Parathyroid adenoma (tissue), 2 donors: ENCODE results near the gene SLC25A21.

Experiments
- H2AFZ ChIP-seq: fragments of 300-600 bp; sonication (generic); one replicate; pipeline ENCODE4 v1.7.0; 2017; ENCODE audit warnings: antibody characterized with exemption, mild to moderate bottlenecking
- H3K27ac ChIP-seq: fragments of 300-600 bp; sonication (generic); one replicate; pipeline ENCODE4 v1.7.0; 2017
- H3K27me3 ChIP-seq: fragments of 300-600 bp; sonication (generic); one replicate; pipeline ENCODE4 v1.7.0; 2017; ENCODE audit warnings: low read length; ENCODE audit not compliant: control insufficient read depth, insufficient read depth
- H3K36me3 ChIP-seq: fragments of 300-600 bp; sonication (generic); one replicate; pipeline ENCODE4 v1.7.0; 2017; ENCODE audit warnings: low read length; ENCODE audit not compliant: control insufficient read depth, insufficient read depth
- H3K4me1 ChIP-seq: fragments of 300-600 bp; sonication (generic); one replicate; pipeline ENCODE4 v1.7.0; 2017; ENCODE audit warnings: control low read depth
- H3K4me2 ChIP-seq: fragments of 300-600 bp; sonication (generic); one replicate; pipeline ENCODE4 v1.7.0; 2017; ENCODE audit warnings: low read length
- H3K4me3 ChIP-seq: fragments of 300-600 bp; sonication (generic); one replicate; pipeline ENCODE4 v1.7.0; 2017; ENCODE audit warnings: low read depth, low read length
- H3K79me2 ChIP-seq: fragments of 300-600 bp; sonication (generic); one replicate; pipeline ENCODE4 v1.7.0; 2017; ENCODE audit warnings: control low read depth
- H3K9ac ChIP-seq: fragments of 300-600 bp; sonication (generic); one replicate; pipeline ENCODE4 v1.7.0; 2017; ENCODE audit warnings: mild to moderate bottlenecking
- H3K9me3 ChIP-seq: fragments of 300-600 bp; sonication (generic); one replicate; pipeline ENCODE4 v1.7.0; 2017; ENCODE audit warnings: low read length; ENCODE audit not compliant: control insufficient read depth
- CTCF ChIP-seq: fragments of 300-600 bp; sonication (generic); IDR thresholded peaks from one replicate; pipeline ENCODE4 v1.7.0; 2017; ENCODE audit warnings: antibody characterized with exemption, mild to moderate bottlenecking
- donor health status: primary hyperparathyroidism.

Gene SLC25A21

GRCh38 chr14:36955967-36956366 is 216.4 kb downstream of the SLC25A21 start:
- no peaks in the 10 kb centered on the region for H3K79me2 ChIP-seq
- H3K27me3 ChIP-seq = no peaks in the 10 kb centered on the region
- H3K4me1 ChIP-seq = no peaks in the 10 kb centered on the region
- no peak overlapping the region for H2AFZ ChIP-seq
- no peak overlapping the region for H3K4me2 ChIP-seq
- no peak overlapping the region for H3K27ac ChIP-seq
- no peak for TF ChIP-seq CTCF
- H3K36me3 ChIP-seq = no peaks in the 10 kb centered on the region
- no peak overlapping the region for H3K4me3 ChIP-seq
- no peak overlapping the region for H3K9ac ChIP-seq
- H3K9me3 ChIP-seq = no peaks in the 10 kb centered on the region

DNA sequence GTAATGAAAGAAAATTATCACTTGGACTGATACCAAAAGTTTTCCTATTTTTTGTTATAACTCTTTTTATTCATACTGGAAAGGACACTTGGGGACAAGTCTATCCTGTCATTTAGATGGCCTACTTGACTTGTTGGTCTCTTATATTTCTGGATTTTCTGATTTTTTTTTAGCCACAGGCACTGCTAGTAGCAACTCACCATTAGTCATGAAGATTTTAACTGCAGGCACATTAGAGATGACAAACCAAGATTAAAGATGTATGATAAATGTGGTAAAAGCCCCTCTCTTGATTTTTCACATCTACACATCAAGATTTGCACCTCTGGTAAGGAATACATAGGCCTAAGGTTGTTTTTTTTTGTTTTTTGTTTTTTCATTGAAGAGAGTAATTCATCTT is 217.0 kb downstream of the SLC25A21 start:
- no peak for TF ChIP-seq CTCF
- Histone ChIP-seq H3K4me2 (no peak overlapping the region), H3K9ac (no peak overlapping the region), H3K4me1 (no peaks in the 10 kb centered on the region), H3K9me3 (no peaks in the 10 kb centered on the region), H2AFZ (no peak overlapping the region), H3K27ac (no peak overlapping the region), H3K36me3 (no peaks in the 10 kb centered on the region), H3K79me2 (no peaks in the 10 kb centered on the region), H3K4me3 (no peak overlapping the region), H3K27me3 (no peaks in the 10 kb centered on the region)

DNA sequence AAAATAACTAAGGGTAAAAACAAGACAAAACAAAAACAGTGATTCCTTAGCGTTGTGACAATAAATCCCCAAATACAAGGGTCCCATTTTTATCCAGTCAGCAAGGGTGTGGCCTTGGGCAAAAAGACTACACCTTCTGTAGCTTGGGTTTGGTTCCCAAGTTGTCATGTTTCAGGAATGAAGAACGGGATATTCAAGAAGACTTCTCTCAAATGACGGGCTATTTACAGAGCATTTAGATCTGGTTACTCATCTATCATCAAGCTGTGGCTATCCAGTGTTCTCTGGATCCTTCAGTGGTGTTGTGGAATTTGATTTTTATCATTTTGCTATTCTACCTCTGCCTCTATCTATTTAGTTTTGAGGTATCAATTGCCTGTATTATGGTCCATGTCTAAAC is 219.7 kb downstream of the SLC25A21 start:
- no peak for TF ChIP-seq CTCF
- H3K4me3 ChIP-seq = no peak overlapping the region
- H3K4me2 ChIP-seq = peak overlapping the region; percentile 38
- no peak overlapping the region for H3K27ac ChIP-seq
- no peaks in the 10 kb centered on the region for H3K27me3 ChIP-seq
- H3K79me2 ChIP-seq = no peaks in the 10 kb centered on the region
- no peaks in the 10 kb centered on the region for H3K4me1 ChIP-seq
- no peaks in the 10 kb centered on the region for H3K36me3 ChIP-seq
- H3K9me3 ChIP-seq = no peaks in the 10 kb centered on the region
- H2AFZ ChIP-seq = no peak overlapping the region
- no peak overlapping the region for H3K9ac ChIP-seq

DNA sequence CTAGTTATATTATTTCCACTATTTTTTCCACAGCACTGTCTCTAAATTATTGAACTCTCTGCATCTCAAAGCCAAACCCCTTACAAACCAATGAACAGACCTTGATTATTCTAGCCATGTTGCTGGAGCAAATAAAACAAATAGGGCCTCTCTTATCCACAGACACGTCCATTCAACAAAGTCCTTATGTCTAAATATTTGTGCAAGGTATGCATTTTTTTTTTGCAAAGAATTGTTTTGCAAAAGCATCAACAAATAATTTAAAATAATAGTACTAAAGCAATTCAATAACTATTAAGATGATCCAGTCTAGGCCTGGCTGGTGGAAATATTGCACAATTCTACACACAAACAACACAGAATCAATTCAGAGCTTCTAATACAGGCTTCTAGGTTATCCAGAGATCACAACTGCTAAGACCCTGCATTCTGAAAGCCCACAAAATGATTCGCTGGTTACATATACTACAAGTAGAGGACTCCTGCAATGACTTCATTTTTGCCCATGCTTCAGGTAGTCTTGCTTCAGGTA is 221.0 kb downstream of the SLC25A21 start:
- Histone ChIP-seq H3K79me2 (no peaks in the 10 kb centered on the region), H3K36me3 (no peaks in the 10 kb centered on the region), H2AFZ (no peak overlapping the region), H3K4me2 (no peak overlapping the region), H3K27ac (no peak overlapping the region), H3K9me3 (no peaks in the 10 kb centered on the region), H3K4me3 (no peak overlapping the region), H3K9ac (no peak overlapping the region), H3K27me3 (no peaks in the 10 kb centered on the region), H3K4me1 (no peaks in the 10 kb centered on the region)
- no peak for TF ChIP-seq CTCF

DNA sequence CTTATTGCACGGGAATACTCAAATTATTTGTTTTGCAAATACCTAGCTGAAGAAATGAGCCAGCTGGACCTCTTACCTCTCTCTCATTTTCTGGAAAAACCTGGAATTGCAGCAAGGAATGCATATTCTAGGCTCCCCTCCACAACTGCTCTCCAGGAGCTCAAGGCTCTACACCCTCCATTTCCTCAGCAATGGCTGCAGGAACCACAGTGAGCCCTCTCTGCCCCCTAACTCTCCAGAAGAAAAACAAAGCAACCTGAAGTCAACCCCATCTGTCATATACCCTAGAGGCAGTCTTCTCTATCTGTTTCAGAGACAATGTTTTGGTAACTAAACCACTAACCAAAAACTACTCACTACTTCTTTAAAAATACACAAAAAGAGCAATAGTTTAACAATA is 221.6 kb downstream of the SLC25A21 start:
- no peak overlapping the region for H3K27ac ChIP-seq
- H3K4me2 ChIP-seq = no peak overlapping the region
- no peak for TF ChIP-seq CTCF
- H3K36me3 ChIP-seq = no peaks in the 10 kb centered on the region
- H3K27me3 ChIP-seq = no peaks in the 10 kb centered on the region
- H3K79me2 ChIP-seq = no peaks in the 10 kb centered on the region
- no peak overlapping the region for H3K9ac ChIP-seq
- H3K4me1 ChIP-seq = no peaks in the 10 kb centered on the region
- no peak overlapping the region for H3K4me3 ChIP-seq
- no peak overlapping the region for H2AFZ ChIP-seq
- H3K9me3 ChIP-seq = no peaks in the 10 kb centered on the region
